Measurements from ENCODE around the gene ACTR2.

The ACTR2 gene

DNA sequence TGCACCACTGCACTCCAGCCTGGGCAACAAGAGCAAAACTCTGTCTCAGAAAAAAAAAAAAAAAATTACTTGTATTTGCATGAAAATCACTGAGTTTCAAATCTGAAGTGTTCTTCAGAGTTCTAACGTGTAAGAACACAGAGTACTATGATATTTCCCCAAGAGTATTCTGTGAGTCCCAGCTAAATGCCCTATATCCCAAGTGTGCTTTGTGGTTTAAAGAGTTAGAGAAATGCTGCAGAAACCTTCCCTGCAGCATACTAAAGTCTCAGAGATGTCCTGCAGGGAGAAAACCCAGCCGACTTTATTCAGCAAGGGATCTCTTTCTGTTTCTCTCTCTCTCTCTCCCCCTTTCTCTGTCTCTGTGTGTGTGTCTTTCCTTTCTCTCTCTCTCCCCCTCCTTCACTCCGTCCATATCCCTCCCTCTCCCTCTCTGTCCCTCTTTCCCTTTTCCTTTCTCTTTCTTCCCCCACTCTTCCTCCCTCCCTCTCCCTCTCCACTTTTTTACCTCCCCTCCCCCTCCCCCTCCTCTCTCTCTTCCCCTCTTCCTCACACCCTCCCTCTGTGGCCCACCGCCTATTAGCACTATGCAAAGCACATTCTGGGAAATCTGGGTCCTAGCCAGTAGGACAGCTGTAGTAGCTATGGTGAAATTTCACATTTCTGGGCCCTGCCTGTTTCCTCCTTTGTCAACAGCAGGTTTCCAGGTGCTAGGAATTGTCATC is 54.2 kb downstream of the ACTR2 start:
- DNase-seq = no peak

GRCh38 chr2:65282477-65283053 is 54.9 kb downstream of the ACTR2 start:
- DNase-seq = no peak

- no peak for DNase-seq
These were observed 59.7 kb downstream of the ACTR2 start for GRCh38 chr2:65287364-65287763.

DNA sequence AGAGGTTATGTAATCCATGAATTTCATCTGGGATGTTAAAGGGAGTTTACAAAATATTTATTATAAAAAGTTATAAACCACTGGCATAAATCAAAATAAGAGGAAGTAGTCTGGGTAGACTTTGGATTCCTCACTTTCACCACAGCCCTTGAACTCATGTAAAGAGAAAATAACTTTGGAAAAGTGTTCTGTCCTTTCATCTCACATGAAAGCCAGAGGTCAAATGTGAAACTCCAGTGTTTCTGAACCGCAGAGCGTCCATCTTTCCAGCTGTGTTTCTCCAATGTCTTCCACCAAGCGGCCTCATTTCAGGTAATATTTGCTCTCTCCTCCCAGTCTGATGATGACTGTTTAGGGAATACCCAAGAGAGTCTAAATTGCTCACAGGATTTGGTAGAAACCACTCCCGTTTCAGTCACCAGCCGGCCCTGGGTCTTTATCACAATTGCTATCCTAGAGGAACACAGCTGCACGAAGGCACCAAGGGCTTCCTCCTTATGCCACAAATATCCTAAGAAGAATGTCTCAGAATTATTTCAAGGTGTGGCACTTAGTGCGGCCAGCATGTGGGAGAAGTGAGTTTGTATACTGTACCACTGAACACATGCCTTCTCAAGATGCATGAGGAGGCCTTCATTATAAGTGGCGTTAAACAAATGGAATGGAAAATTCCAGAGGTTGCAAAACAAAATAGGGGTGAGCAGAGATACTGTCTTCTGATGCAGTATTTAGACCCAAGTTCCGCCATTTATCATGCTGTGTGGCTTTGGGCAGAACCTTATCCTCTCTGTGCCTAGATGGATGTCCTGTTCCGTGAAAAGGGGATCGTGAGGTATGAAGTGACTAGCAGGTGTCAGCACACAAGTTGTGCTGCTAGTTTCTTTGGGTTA is 63.8 kb downstream of the ACTR2 start:
- DNase-seq = no peak

- DNase-seq = no peak
These were observed 64.4 kb downstream of the ACTR2 start for GRCh38 chr2:65292106-65292400.

DNA sequence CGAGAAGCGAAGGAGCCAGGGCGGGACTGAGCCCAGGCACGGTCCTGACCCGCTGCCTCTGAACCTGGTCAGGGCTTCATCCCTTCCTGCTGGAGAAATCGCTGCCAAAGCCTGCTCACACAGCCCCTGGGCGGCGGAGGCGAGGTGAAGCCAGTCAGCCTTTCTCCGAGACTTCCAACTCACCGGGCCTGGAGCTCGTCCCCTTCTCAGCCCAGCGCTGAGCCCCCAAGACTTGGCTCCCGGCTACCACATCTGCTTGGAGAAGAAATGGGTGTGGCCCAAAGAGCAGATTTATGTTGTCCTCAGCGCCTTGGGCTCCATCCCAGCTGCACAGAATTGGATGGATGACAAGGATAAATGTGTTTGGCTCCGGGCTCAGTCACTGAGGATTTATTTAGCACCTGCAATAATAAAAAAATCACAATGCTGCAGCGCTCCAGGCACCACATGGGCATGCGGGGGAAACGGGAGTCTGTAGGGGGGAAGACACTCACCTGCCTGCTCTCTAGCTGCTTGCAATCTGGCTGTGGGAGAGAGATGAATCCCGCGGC is 64.9 kb downstream of the ACTR2 start:
- no peak for DNase-seq

- no peak for DNase-seq
These were observed 65.7 kb downstream of the ACTR2 start for GRCh38 chr2:65293376-65293775.

- DNase-seq = no peak
These were observed 66.5 kb downstream of the ACTR2 start for GRCh38 chr2:65294136-65294535.

DNA sequence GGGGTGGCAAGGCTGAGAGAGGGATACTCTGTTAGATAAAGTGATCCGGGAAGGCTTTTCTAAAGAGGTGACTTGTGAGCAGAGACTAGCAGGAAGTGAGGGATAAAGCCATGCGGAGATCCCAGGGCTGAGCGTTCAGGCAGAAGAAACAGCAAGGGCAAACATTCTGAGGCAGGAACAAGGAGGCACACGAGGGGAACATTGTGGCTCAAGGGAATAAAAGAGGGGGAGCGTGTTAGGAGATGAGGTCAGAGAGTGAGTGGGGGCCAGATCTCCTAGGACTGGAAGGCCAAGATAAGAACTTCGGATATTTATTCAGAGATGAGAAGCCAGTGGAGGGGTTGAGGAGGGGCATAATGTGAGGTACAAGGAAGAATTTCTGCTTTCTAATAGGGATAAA is 67.1 kb downstream of the ACTR2 start:
- no peak for DNase-seq

DNA sequence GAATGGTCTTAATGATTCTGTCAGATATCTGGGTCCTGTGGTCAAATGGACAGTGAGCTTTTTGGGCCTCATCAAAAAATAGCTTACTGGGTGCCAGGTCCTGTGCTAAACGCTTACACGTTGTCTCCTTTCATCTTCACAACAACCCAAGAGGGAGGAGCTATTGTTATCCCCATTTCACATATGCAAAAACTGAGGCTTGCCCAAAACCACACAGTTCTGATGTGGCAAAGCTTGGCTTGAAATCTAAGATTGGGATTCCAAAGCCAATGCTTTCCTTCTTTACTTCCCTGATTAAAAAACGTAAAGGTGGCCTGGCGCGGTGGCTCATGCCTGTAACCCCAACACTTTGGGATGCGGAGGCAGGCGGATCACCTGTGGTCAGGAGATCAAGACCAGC is 69.3 kb downstream of the ACTR2 start:
- no peak for DNase-seq

DNA sequence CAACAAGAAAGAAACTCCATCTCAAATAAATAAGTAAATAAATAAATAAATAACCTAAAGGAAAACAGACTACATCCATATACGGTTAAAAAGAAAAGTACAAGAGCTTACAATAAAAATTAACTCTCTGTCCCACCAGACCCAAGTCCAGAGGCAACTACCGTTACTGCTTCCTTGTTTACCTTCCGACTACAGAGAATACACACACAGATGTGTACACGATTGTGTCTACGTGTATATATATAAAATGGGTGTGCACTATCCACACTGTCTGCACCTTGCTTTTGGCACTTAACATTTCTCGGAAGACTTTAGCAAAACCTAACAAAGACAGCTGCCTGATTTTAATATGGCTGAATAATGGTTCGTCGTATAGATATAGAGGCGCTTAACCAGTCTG is 69.9 kb downstream of the ACTR2 start:
- DNase-seq = no peak

DNA sequence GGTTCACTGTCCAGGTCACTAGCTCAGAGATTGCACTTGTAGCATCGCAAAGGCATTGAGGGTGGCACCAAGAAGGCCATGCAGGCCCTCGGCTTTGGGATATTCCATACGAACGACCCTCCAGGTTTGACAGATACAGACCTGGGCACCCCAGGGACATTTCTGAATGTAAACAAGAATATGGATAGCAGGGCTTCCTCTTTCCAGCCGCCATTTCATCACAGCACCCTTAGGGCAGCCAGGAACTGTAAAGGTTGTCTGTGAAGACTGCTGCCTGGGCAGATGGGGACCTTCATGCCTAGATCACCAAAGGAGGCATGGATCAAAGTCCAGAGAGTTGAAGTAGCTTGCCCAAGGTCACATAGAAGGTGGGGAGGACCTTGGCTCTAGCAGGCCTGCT is 70.5 kb downstream of the ACTR2 start:
- no peak for DNase-seq

DNA sequence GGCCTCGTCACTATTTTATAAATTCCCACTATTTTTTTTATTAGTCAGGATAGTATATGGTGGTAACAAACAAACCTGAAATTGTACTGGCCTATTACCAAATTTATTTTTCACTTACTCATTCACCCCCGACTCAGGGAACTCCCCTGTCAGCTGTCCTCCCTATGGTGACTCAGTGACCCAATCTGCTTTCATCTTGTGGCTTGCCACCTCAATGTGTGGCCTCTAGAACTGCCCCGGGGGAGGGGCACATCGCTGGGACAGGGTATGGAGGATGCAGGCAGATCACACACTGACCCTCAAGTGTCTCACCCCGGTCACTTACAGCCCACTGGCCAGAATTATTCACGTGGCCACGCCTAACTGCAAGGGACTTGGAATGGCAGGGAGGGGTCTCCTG is 71.6 kb downstream of the ACTR2 start:
- DNase-seq = no peak

GRCh38 chr2:65300134-65300760 is 72.6 kb downstream of the ACTR2 start:
- DNase-seq = no peak

- DNase-seq = no peak
These were observed 73.4 kb downstream of the ACTR2 start for GRCh38 chr2:65300761-65301711.

DNA sequence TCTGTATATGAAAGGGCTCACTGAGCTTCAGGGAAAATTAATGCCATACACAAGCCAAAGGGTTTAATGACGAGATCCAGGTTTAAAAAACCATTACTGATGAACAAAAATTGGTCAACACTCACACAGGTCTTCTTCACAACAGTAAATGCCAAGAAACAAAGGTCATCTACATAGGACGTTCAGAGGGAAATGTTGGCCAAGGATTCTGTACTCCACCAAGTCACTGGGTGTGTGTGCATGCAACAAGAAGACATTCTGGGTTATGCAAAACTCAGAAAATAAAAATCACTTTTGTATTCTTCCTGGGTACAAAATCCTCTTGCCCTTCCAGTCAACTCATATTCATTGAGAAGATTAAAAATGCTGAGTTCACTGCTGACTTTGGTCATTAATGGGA is 78.3 kb downstream of the ACTR2 start:
- no peak for DNase-seq

DNA sequence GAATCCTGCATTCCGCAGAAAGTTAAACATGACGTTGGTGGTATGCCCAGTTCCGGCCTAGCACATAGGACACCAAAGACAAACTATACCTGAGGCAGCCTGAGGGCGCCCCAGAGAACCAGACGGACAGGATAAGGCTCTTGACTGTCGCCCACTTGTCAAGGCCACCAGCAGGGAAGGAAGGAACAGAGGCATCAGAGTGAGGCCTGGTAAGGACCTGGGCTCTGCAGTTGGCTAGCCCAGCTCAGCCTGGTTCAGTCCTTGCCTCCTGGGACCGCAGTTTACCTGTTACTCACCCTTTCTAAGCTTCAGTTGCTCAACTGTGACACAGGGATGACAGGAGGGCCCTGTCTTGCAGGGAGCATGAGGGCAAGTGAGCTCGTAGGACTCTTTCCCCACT is 82.1 kb downstream of the ACTR2 start:
- DNase-seq = no peak

GRCh38 chr2:65311049-65311448 is 83.4 kb downstream of the ACTR2 start:
- no peak for DNase-seq

DNA sequence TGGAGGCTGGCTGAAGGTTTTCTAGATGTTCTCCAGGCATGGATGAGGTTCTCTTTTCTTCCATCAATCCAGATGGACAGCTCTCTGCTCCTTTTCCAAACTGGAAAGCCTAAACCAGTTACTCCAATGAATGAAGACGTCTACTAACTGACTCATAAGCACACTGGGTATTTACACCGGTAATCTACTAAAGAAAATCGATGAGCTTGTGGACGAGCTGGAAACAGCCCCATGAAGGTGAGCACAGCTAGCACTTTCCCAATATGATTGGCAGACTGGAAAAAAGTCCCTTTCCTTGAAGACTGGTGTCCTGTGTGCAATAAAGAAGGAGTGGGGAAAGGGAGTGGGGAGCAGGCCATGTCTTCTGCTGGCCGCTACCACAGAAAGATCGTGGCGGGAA is 84.0 kb downstream of the ACTR2 start:
- DNase-seq = no peak

- DNase-seq = no peak
These were observed 85.7 kb downstream of the ACTR2 start for GRCh38 chr2:65313126-65313953.

GRCh38 chr2:65313954-65314256 is 86.3 kb downstream of the ACTR2 start:
- no peak for DNase-seq
